AG04449 (cell line): ENCODE results near the gene ARHGAP21.

Source experiments
- CTCF ChIA-PET: fragments of 350-600 bp; formaldehyde crosslinking; extraction: SDS; loops from one replicate; lab custom pipeline; 2021; ENCODE audit warnings: antibody characterized with exemption; lab: Yijun Ruan, JAX
- POLR2A ChIA-PET: fragments of 400-600, 350-600 bp; formaldehyde crosslinking; extraction: SDS; loops from one replicate; lab custom pipeline; 2020; ENCODE audit warnings: antibody characterized with exemption, inconsistent platforms; lab: Yijun Ruan, JAX
- DNase-seq: peaks from one replicate; pipeline ENCODE4 v3.0.0-alpha.2; 2010; ENCODE audit warnings: low read depth, low spot score
- H3K4me3 ChIP-seq: 2 replicates; pipeline ENCODE4 v1.5.1; 2011; ENCODE audit warnings: low read depth, mild to moderate bottlenecking, control low read depth, low read length
- TF ChIP-seq, protein P1 (sequence below): IDR thresholded peaks from one replicate; pipeline ENCODE4 v1.5.1; 2011; ENCODE audit warnings: mild to moderate bottlenecking, moderate library complexity, low read length, control low read depth, inconsistent platforms; ENCODE audit not compliant: insufficient read depth; ENCODE audit errors: missing control alignments

Gene ARHGAP21

GRCh38 chr10:24697080-24697479 lies 26.6 kb downstream of the ARHGAP21 start:
- H3K4me3 ChIP-seq, result no peak overlapping the region
- TF ChIP-seq, protein P1, sequence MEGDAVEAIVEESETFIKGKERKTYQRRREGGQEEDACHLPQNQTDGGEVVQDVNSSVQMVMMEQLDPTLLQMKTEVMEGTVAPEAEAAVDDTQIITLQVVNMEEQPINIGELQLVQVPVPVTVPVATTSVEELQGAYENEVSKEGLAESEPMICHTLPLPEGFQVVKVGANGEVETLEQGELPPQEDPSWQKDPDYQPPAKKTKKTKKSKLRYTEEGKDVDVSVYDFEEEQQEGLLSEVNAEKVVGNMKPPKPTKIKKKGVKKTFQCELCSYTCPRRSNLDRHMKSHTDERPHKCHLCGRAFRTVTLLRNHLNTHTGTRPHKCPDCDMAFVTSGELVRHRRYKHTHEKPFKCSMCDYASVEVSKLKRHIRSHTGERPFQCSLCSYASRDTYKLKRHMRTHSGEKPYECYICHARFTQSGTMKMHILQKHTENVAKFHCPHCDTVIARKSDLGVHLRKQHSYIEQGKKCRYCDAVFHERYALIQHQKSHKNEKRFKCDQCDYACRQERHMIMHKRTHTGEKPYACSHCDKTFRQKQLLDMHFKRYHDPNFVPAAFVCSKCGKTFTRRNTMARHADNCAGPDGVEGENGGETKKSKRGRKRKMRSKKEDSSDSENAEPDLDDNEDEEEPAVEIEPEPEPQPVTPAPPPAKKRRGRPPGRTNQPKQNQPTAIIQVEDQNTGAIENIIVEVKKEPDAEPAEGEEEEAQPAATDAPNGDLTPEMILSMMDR, result no peak
- ChIA-PET CTCF (interaction anchor here (1.1 to 1.8 kb wide), 3 partner anchors 9 to 25 kb away, joined by 3 to 5 read pairs (median 3); no protein-coding TSS in a partner anchor), POLR2A (no interaction called here)
- DNase-seq, result no peak

- CTCF ChIA-PET, result interaction anchor here (0.6 to 1.1 kb wide), 2 partner anchors 12 to 71 kb away, joined by 3 read pairs; no protein-coding TSS in a partner anchor
- DNase-seq, result no peak
- POLR2A ChIA-PET, result no interaction called here
- TF ChIP-seq, protein P1, result no peak
- no peak overlapping the region for H3K4me3 ChIP-seq
Observed at GRCh38 chr10:24695452-24695851, 28.2 kb downstream of the ARHGAP21 start.

- TF ChIP-seq, protein P1, result no peak
- CTCF ChIA-PET, result interaction anchor here (1.0 to 1.2 kb wide), 3 partner anchors 10 to 387 kb away, joined by 3 read pairs; no protein-coding TSS in a partner anchor
Observed at GRCh38 chr10:24694086-24694485, 29.6 kb downstream of the ARHGAP21 start.

DNA sequence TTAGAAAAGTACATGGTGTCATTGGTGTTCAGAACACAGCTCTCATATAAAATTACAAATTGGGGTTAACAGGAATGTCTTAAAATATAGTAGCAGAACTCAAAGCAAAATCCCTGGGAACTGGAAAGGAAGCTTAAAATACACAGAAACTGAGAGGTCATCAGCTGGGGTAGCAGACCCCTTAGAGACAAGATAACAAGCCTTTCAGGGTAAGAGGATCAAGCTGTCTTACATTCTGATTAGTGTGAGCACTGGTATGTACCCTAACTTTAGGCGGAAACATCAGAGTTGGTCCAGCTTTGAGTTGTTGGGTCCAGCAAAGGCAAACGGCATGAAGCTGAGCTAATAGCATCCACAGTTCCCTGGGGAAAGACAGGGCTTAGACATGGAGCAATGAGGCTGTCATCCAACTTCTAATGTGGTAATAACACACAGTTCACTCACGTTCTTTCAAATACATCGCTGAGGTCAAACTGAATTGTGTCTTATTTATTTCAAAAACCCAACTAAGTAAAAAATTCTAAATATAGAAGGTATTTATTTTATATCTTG lies 32.6 kb downstream of the ARHGAP21 start:
- ChIA-PET CTCF (interaction anchor here (1.8 kb wide), 1 partner anchor 73 kb away, joined by 6 read pairs; no protein-coding TSS in a partner anchor), POLR2A (no interaction called here)
- TF ChIP-seq, protein P1, result no peak
- H3K4me3 ChIP-seq, result no peak overlapping the region
- no peak for DNase-seq

More at GRCh38 chr10:24694086-24694485, 29.6 kb downstream of the ARHGAP21 start:
- POLR2A ChIA-PET, result no interaction called here
- no peak overlapping the region for H3K4me3 ChIP-seq
- DNase-seq, result no peak

GRCh38 chr10:24685958-24686540 lies 37.6 kb downstream of the ARHGAP21 start:
- ChIA-PET POLR2A (no interaction called here), CTCF (interaction anchor here (2.9 kb wide), 1 partner anchor 68 kb away, joined by 10 read pairs; no protein-coding TSS in a partner anchor)
- H3K4me3 ChIP-seq, result no peak overlapping the region
- no peak for DNase-seq
- TF ChIP-seq, protein P1, result no peak

- CTCF ChIA-PET, result interaction anchor here (1.5 kb wide), 1 partner anchor 11 kb away, joined by 3 read pairs; no protein-coding TSS in a partner anchor
- DNase-seq, result no peak
- POLR2A ChIA-PET, result no interaction called here
- TF ChIP-seq, protein P1, result no peak
- no peak overlapping the region for H3K4me3 ChIP-seq
Observed at GRCh38 chr10:24683554-24683953, 40.1 kb downstream of the ARHGAP21 start.
